Endometrial microvascular endothelial cells (primary cell): Measurements from ENCODE around the gene EIF3B. TPM values are rescaled to one million over a fixed set of nuclear protein-coding genes. Genes with fewer than 3 reads are reported as not detected.
"Not testable (repeated sequence)": the region's sequence is repeated elsewhere in the genome, so short reads cannot be mapped to it uniquely, and the experiment has no call there.

Experiments used
- in situ Hi-C: cut with HindIII; loops from 2 replicates; pipeline ENCODE4 v1.10.0; 2017; ENCODE audit warnings: low sequenced_read_pairs, low pct_unique_long_range_greater_than_20kb; ENCODE audit errors: inconsistent ontology term
- total RNA-seq: library from RNA; depleted of rRNA; stranded (reverse); fragments of >200 nt; gene quantifications from one replicate; pipeline ENCODE4 v1.2.3, GENCODE V29; 2015; ENCODE audit errors: inconsistent ontology term

EIF3B gene
- total RNA-seq, 1 donor from 2014 or later: 228 TPM

- in situ Hi-C loops: no loop called here
Observed at GRCh38 chr7:2412587-2413201, 58.1 kb downstream of the EIF3B start.

- in situ Hi-C loops: no loop called here
Observed at GRCh38 chr7:2416063-2416462, 61.4 kb downstream of the EIF3B start.

GRCh38 chr7:2416650-2417049 lies 62.0 kb downstream of the EIF3B start:
- in situ Hi-C loops: no loop called here

- in situ Hi-C loops: not testable (repeated sequence)
Observed at GRCh38 chr7:2417178-2417577, 62.6 kb downstream of the EIF3B start.

GRCh38 chr7:2417981-2418481 lies 63.4 kb downstream of the EIF3B start:
- in situ Hi-C loops: no loop called here

GRCh38 chr7:2420216-2420933 lies 65.7 kb downstream of the EIF3B start:
- in situ Hi-C loops: no loop called here

- in situ Hi-C loops: no loop called here
Observed at GRCh38 chr7:2421943-2422310, 67.3 kb downstream of the EIF3B start.

GRCh38 chr7:2425749-2426148 lies 71.1 kb downstream of the EIF3B start:
- in situ Hi-C loops: no loop called here

Other genes with a start within 250 kb of the EIF3B start
- gene MAD1L1, start 121.9 kb upstream of the EIF3B start, total RNA-seq: 44.7 TPM
- 30.4 TPM for gene MRM2, start 112.6 kb upstream of the EIF3B start, total RNA-seq
- 18.6 TPM for gene NUDT1, start 112.6 kb upstream of the EIF3B start, total RNA-seq
- gene SNX8, start 40.4 kb upstream of the EIF3B start, total RNA-seq: 23.9 TPM
- 11.9 TPM for gene CHST12, start 48.8 kb downstream of the EIF3B start, total RNA-seq
- not detected for gene GRIFIN, start 121.6 kb downstream of the EIF3B start, total RNA-seq
- 2.5 TPM for gene LFNG, start 164.9 kb downstream of the EIF3B start, total RNA-seq
- 48.5 TPM for gene BRAT1, start 200.7 kb downstream of the EIF3B start, total RNA-seq
- gene IQCE, start 204.2 kb downstream of the EIF3B start, total RNA-seq: 17.4 TPM